Uterus (tissue), 4 donors: ENCODE results near the gene METTL24. TPM values are rescaled to one million over a fixed set of nuclear protein-coding genes. Genes with fewer than 3 reads are reported as not detected.

ENCODE experiments used
- DNase-seq, 2 donors: peaks; one replicate each; pipeline ENCODE4 v3.0.0-alpha.2; 2019 to 2020
- H3K27ac ChIP-seq, 2 donors: fragments of 200-600 bp; sonication (generic); 1 replicate in 1 of 2; 2 replicates in 1 of 2; pipeline ENCODE4 v1.5.1; 2016 to 2018
- H3K27me3 ChIP-seq, 2 donors: fragments of 200-600 bp; sonication (generic); one replicate each; pipeline ENCODE4 v1.5.1; 2018 to 2019; ENCODE audit warnings: control low read depth in 1 of 2
- H3K36me3 ChIP-seq, 2 donors: fragments of 200-600 bp; sonication (generic); one replicate each; pipeline ENCODE4 v1.5.1; 2019; ENCODE audit warnings: control low read depth in 1 of 2
- H3K4me1 ChIP-seq, 2 donors: fragments of 200-600 bp; sonication (generic); one replicate each; pipeline ENCODE4 v1.5.1; 2018 to 2019; ENCODE audit warnings: control low read depth in 1 of 2
- H3K4me3 ChIP-seq, 2 donors: fragments of 200-600 bp; sonication (generic); 1 replicate in 1 of 2; 2 replicates in 1 of 2; pipeline ENCODE4 v1.5.1; 2018 to 2019; ENCODE audit warnings: mild to moderate bottlenecking in 1 of 2
- H3K9me3 ChIP-seq, 2 donors: fragments of 200-600 bp; sonication (generic); one replicate each; pipeline ENCODE4 v1.5.1; 2019; ENCODE audit warnings: control low read depth in 1 of 2
- POLR2A ChIP-seq, 2 donors: fragments of 450-650 bp; IDR thresholded peaks; one replicate each; pipeline ENCODE4 v1.6.1; 2016; ENCODE audit warnings: antibody characterized with exemption in 2 of 2, mild to moderate bottlenecking in 1 of 2, moderate library complexity in 1 of 2
- intact Hi-C: fragments of 100-400 bp; cut with DNase I; formaldehyde crosslinking; loops from one replicate; pipeline ENCODE4 v1.15.1; 2023; ENCODE audit warnings: low total_unique reads
- total RNA-seq, 4 donors: library from RNA; depleted of rRNA in 3 of 4; stranded (reverse); fragments of >200 nt in 3 of 4; gene quantifications; one replicate each; pipeline versions ENCODE4 v1.1.0 to v1.2.4, GENCODE V29; 2014 to 2023
- TF ChIP-seq, protein P1 (sequence below), 4 experiments: fragments of 200-600 bp in 2 of 4; fragments of 450-650 bp in 2 of 4; sonication (generic) in 2 of 4; IDR thresholded peaks; one replicate each; pipeline ENCODE4 v1.5.1; 2016 to 2019; ENCODE audit warnings: antibody characterized with exemption in 4 of 4, mild to moderate bottlenecking in 2 of 4, moderate library complexity in 1 of 4
- donor health status: DM: yes; HTN: yes; CAD: no.

METTL24 gene
- total RNA-seq, 4 donors from 2014 or later: 18.0 to 47.2 (median 30.7) TPM; not detected in 1

DNA sequence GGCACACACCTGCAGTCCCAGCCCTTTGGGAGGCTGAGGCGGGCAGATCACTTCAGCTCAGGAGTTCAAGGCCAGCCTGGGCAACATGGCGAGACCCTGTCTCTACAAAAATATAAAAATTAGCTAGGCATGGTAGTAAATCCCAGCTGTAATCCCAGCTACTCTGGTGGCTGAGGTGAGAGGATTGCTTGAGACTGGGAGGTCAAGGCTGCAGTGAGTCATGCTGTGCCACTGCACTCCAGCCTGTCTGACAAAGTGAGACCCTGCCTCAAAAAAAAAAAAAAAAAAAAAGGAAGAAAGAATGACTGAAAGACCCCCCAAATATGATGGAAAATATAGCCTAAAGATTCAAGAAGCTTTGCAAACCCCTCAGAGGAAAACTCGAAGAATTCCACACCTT is 26.8 kb downstream of the METTL24 start:
- Histone ChIP-seq H3K27me3 (no peaks in the 10 kb centered on the region), H3K27ac (peak overlapping the region; percentile 83 to 91), H3K4me1 (peaks cover 3 to 9% of the 10 kb centered on the region in 2 donors), H3K36me3 (no peaks in the 10 kb centered on the region), H3K4me3 (no peak overlapping the region), H3K9me3 (no peaks in the 10 kb centered on the region)
- TF ChIP-seq, protein P1, sequence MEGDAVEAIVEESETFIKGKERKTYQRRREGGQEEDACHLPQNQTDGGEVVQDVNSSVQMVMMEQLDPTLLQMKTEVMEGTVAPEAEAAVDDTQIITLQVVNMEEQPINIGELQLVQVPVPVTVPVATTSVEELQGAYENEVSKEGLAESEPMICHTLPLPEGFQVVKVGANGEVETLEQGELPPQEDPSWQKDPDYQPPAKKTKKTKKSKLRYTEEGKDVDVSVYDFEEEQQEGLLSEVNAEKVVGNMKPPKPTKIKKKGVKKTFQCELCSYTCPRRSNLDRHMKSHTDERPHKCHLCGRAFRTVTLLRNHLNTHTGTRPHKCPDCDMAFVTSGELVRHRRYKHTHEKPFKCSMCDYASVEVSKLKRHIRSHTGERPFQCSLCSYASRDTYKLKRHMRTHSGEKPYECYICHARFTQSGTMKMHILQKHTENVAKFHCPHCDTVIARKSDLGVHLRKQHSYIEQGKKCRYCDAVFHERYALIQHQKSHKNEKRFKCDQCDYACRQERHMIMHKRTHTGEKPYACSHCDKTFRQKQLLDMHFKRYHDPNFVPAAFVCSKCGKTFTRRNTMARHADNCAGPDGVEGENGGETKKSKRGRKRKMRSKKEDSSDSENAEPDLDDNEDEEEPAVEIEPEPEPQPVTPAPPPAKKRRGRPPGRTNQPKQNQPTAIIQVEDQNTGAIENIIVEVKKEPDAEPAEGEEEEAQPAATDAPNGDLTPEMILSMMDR (IDR thresholded peaks at IDR 0.05): no peak
- no peak for TF ChIP-seq POLR2A (IDR thresholded peaks at IDR 0.05)
- DNase-seq: no peak
- intact Hi-C loops: no loop called here

- DNase-seq: no peak
- peak overlapping the region; percentile 83 to 91 for H3K27ac ChIP-seq
- H3K4me3 ChIP-seq: peak overlapping the region; percentile 26 to 32
- H3K27me3 ChIP-seq: no peaks in the 10 kb centered on the region
- H3K9me3 ChIP-seq: no peaks in the 10 kb centered on the region
- TF ChIP-seq, protein P1 (IDR thresholded peaks at IDR 0.05): no peak
- TF ChIP-seq POLR2A (IDR thresholded peaks at IDR 0.05): no peak
- no peaks in the 10 kb centered on the region for H3K36me3 ChIP-seq
- peaks cover 3 to 13% of the 10 kb centered on the region in 2 donors for H3K4me1 ChIP-seq
- intact Hi-C loops: no loop called here
Measured at GRCh38 chr6:110329714-110330436, 28.3 kb downstream of the METTL24 start.

DNA sequence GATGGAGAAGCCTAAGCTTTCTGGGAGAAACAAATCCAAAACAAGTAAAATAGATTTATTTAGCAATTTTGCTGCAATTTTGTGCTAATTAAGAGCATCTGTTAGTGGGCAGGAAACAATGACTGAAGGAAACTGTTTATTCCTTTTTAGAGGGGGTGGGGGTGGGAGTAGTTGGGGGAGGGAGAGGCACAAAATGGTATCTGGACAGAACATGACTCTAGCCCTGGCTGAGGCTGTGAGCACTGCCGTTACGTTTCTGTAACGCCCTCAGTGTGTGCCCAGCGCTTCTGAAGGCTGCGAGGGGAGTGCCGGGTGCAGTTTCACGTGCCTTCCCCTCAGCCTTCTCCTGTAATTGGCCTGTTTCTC is 28.8 kb downstream of the METTL24 start:
- TF ChIP-seq, protein P1 (IDR thresholded peaks at IDR 0.05): no peak
- no peak for TF ChIP-seq POLR2A (IDR thresholded peaks at IDR 0.05)
- Histone ChIP-seq H3K4me3 (peak overlapping the region; percentile 26 to 32), H3K27me3 (no peaks in the 10 kb centered on the region), H3K27ac (peak overlapping the region; percentile 83 to 91), H3K4me1 (peaks cover 3 to 15% of the 10 kb centered on the region in 2 donors), H3K36me3 (no peaks in the 10 kb centered on the region), H3K9me3 (no peaks in the 10 kb centered on the region)
- intact Hi-C loops: no loop called here
- DNase-seq: peak; percentile 42 to 61

- intact Hi-C loops: no loop called here
- Histone ChIP-seq H3K36me3 (no peaks in the 10 kb centered on the region), H3K9me3 (no peaks in the 10 kb centered on the region), H3K4me3 (no peak overlapping the region), H3K27me3 (no peaks in the 10 kb centered on the region), H3K4me1 (peaks cover 0 to 23% of the 10 kb centered on the region in 2 donors), H3K27ac (peak overlapping the region; percentile 83 to 91)
- no peak for DNase-seq
- TF ChIP-seq, protein P1 (IDR thresholded peaks at IDR 0.05): no peak
- no peak for TF ChIP-seq POLR2A (IDR thresholded peaks at IDR 0.05)
Measured at GRCh38 chr6:110328259-110328658, 29.9 kb downstream of the METTL24 start.

GRCh38 chr6:110327391-110327790 is 30.8 kb downstream of the METTL24 start:
- Histone ChIP-seq H3K27ac (peak overlapping the region; percentile 83 to 91), H3K36me3 (no peaks in the 10 kb centered on the region), H3K9me3 (no peaks in the 10 kb centered on the region), H3K27me3 (no peaks in the 10 kb centered on the region), H3K4me1 (peaks cover 0 to 23% of the 10 kb centered on the region in 2 donors), H3K4me3 (no peak overlapping the region)
- intact Hi-C loops: no loop called here
- DNase-seq: no peak
- TF ChIP-seq, protein P1 (IDR thresholded peaks at IDR 0.05): no peak
- TF ChIP-seq POLR2A (IDR thresholded peaks at IDR 0.05): no peak
